ENCODE measurements around the gene SF3B5.
"Not testable (repeated sequence)": the region's sequence is repeated elsewhere in the genome, so short reads cannot be mapped to it uniquely, and the experiment has no call there.

SF3B5 gene

DNA sequence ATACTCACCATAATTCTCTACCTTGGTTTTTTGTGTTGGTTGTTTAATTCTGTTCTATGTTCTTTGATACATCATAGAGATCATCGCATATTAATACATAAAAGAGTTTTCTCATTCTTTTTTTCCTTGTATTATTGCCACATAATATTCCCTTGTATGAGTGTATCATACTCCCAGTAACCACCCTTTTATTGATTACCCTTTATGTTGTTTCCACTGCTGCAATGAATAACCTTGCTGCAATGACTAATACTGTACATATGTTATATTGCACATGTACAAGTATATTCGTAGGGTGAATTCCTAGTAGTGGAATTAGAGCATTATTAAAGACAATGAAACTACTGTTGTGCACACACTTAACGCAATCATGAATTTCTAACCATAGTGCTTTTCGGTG lies 9.1 kb upstream of the SF3B5 start:
- no peak for DNase-seq

- no peak for DNase-seq
Measured at GRCh38 chr6:144103026-144103563, 7.7 kb upstream of the SF3B5 start.

GRCh38 chr6:144098993-144099392 lies 3.6 kb upstream of the SF3B5 start:
- no peak for DNase-seq

DNA sequence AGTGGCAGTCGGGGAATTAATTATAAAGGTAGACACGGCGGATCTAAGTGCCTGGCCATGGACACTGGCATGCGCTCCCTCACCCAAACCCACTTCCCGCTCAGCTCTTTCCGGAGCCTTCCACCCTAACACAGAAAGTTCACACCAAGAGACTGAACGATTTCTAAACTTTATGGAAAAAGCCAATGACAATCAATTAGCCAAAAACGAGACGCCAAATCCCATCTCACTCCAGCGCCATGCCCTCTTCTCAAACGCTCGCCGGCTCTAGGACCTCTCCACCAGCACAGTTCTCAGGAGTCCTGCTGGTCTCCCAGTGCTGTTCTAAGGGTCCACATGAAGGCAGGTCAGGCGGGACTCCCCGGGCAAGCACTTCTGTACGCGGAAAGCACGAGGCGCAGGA lies 641 bp downstream of the SF3B5 start:
- DNase-seq: no peak

DNA sequence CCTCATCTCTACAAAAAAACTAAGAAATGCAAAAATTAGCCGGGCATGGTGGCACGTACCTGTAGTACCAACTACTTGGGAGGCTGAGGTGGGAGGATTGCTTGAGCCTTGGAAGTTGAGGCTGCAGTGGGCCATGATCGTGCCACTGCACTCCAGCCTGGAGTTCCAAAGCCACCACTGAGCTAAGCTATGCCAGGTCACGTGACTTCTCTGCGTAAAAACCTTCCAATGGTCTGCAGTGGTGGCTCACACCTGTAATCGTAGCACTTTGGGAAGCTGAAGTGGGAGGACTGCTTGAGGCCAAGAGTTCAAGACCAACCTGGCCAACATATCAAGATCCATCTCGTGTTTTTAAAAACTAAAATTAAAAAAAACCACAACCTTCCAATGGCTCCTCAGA lies 1.7 kb downstream of the SF3B5 start:
- DNase-seq: no peak

GRCh38 chr6:144093236-144093635 lies 2.1 kb downstream of the SF3B5 start:
- no peak for DNase-seq

- DNase-seq: no peak
Measured at GRCh38 chr6:144090384-144090783, 5.0 kb downstream of the SF3B5 start.

- no peak for DNase-seq
Measured at GRCh38 chr6:144087789-144088426, 7.5 kb downstream of the SF3B5 start.

GRCh38 chr6:144086959-144087358 lies 8.4 kb downstream of the SF3B5 start:
- DNase-seq: no peak

DNA sequence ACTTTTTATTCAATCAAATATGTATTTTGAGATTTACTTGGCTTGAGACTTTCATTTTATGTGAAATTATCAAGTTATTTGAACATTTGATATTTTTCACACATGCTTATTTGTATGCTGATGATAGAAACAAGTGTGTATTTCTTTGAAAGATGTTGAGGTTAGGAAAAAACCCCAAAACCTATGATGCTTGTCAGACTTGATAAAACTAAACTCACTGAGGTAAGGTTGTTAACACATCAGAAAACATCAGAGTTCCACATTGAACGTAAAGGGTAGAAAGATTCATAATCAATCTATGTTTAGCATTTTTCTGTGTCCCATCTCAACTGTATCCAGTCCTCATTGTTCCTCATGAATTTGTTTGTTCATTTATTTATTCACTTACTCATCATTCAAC lies 12.2 kb downstream of the SF3B5 start:
- no peak for DNase-seq

- DNase-seq: not testable (repeated sequence)
Measured at GRCh38 chr6:144082412-144082811, 13.0 kb downstream of the SF3B5 start.

DNA sequence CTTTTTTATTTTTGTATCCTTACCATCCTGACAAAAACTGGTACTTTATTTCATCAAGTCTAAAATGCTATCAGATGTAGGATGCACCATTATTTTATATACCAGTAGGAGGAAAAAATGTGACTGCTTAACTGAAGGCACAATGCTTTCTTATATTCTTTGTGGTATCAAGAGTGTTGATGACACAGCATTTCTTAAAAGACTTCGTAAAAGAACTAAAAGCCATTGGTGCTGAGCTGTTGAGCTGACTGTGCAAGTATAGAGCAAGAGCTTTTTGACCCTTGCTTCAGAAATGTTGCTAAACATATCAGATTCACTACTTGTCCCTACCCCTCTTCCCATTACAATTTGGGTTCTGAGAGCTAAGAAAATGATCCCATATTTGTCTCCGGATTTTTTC lies 17.5 kb downstream of the SF3B5 start:
- DNase-seq: no peak

- DNase-seq: no peak
Measured at GRCh38 chr6:144075875-144076274, 19.5 kb downstream of the SF3B5 start.

GRCh38 chr6:144075187-144075586 lies 20.2 kb downstream of the SF3B5 start:
- no peak for DNase-seq

DNA sequence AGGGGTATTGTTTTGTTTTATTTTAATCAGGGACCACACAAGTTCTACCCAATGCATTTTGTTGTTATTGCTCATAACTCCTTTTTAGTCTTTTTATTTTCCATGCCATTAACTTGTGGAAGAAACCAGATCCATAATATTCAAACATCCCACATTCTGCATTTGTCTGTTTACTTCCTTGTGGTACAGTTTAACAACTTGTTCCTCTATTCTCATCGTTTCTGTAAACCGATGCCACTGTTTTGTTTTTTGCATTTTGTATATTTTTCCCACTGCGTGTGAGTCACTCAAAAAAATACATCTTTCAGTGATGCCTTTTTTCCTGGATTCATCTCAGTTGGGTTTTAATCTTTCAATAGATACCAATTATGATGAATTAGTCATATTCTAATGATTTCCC lies 22.3 kb downstream of the SF3B5 start:
- no peak for DNase-seq

- DNase-seq: no peak
Measured at GRCh38 chr6:144069506-144069905, 25.9 kb downstream of the SF3B5 start.

DNA sequence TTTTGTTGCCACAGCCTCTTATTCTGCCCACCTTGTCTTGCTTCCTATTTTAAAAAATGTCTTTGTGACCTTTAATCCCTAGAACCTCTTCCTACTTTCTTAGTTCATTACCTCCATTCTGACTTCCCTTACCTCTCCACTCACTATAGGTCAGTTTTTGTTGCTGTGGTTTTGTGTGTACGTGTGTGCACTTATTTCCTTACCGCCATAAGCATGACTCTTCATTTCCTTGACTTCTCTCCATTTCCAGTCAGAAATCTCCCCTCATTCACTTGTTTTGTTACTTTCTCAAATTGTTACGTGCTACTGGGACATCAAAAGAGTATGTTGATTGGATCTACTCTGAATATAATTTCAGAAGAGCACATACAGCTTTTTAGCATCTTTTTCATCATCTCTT lies 26.6 kb downstream of the SF3B5 start:
- no peak for DNase-seq

- DNase-seq: peak; percentile 24 to 37
Measured at GRCh38 chr6:144066741-144067484, 28.5 kb downstream of the SF3B5 start.

- DNase-seq: no peak
Measured at GRCh38 chr6:144066255-144066654, 29.1 kb downstream of the SF3B5 start.

DNA sequence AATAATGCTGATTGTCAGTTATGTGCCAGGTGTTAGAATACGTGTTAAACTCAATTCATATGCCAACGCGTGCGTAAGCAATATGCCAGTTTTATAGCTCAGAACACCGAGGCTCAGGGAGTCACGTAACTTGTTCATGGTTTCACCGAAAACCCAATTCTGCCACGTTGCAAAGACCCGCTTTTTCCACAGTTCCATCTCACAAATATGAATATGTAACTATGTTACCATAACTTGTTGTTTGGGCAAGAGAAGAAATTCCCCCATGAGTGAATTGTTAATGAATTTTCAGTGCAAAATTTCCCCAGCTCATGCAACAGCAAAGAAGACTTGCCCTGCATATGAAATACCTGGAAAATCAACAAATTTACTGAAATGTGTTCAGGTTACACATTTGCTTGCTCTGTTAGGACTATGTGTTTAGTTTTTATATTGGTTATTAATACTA lies 30.1 kb downstream of the SF3B5 start:
- DNase-seq: peak in 1 of 2 donors; percentile 25

DNA sequence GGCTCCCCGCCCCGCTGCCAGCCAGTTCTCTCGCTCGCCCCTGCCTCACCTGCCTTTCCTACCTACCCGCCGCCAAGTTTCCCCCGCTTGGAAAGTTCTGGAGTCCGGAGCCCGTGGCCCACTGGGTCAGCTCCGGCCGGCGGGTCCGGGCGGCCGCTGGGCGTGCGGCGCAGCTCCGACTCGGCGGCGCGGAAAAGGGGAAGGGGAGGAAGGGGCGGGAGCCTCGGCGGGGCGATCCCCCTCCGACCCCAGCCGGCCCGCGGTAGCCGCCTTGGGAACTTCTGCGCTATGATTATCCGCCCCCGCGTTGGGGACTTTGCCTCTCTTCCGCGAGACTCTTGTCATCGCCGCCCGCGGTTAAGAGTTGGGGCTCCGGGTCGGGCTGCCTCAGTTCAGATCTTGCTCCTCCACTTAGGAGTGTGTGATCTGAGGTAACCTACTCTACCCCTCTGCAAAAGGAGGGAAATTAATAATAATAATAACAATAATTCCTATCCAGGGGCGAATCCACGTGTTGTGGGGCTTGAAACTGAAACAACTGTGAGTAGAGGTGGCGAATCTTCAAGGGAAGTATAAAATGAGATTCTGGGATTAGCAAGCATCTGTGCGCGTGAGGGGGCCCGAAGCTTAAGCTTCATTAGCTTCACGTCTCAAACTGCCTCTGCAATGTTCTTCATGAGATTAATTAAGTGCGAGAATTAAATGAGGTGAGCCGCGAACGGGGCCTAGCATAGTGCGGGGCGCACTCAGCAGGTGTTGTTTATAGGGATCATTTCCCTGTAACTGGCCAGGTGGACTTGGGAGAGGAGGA lies 30.8 kb downstream of the SF3B5 start:
- peak; percentile 77 to 81 for DNase-seq

- DNase-seq: peak; percentile 87 to 92
Measured at GRCh38 chr6:144063744-144064401, 31.5 kb downstream of the SF3B5 start.

- DNase-seq: no peak
Measured at GRCh38 chr6:144063246-144063743, 32.1 kb downstream of the SF3B5 start.
